Osteocyte (in vitro differentiated cells): ENCODE data around the gene FGF4. TPM values are rescaled to one million over a fixed set of nuclear protein-coding genes. Genes with fewer than 3 reads are reported as not detected.

ENCODE experiments used
- DNase-seq: peaks from one replicate; pipeline ENCODE4 v3.0.0; 2021; ENCODE audit warnings: mixed read lengths; ENCODE audit not compliant: unreplicated experiment; ENCODE audit errors: extremely low spot score
- H3K27ac Mint-ChIP-seq: one replicate; pipeline ENCODE4 v1.8.0; 2021; ENCODE audit warnings: mild to moderate bottlenecking, mixed read lengths; ENCODE audit not compliant: unreplicated experiment
- H3K27me3 Mint-ChIP-seq: one replicate; pipeline ENCODE4 v1.8.0; 2021; ENCODE audit warnings: mixed read lengths; ENCODE audit not compliant: unreplicated experiment
- H3K36me3 Mint-ChIP-seq: one replicate; pipeline ENCODE4 v1.8.0; 2021; ENCODE audit warnings: mixed read lengths; ENCODE audit not compliant: unreplicated experiment
- H3K4me1 Mint-ChIP-seq: one replicate; pipeline ENCODE4 v1.8.0; 2021; ENCODE audit warnings: mixed read lengths; ENCODE audit not compliant: unreplicated experiment
- H3K4me3 Mint-ChIP-seq: one replicate; pipeline ENCODE4 v1.8.0; 2021; ENCODE audit warnings: mild to moderate bottlenecking, moderate library complexity, mixed read lengths; ENCODE audit not compliant: unreplicated experiment
- H3K9me3 Mint-ChIP-seq: one replicate; pipeline ENCODE4 v1.8.0; 2021; ENCODE audit warnings: mixed read lengths; ENCODE audit not compliant: unreplicated experiment
- total RNA-seq: library from RNA; stranded (reverse); gene quantifications from 2 replicates; pipeline ENCODE4 v1.2.1, GENCODE V29; 2021
- TF ChIP-seq, protein P1 (sequence below): fragments of 200-600 bp; sonication (generic); IDR thresholded peaks from 2 replicates; pipeline ENCODE4 v1.5.0; 2021; ENCODE audit warnings: antibody characterized with exemption, mild to moderate bottlenecking, moderate library complexity

Gene FGF4
- total RNA-seq, 1 donor from 2014 or later, result 0.40 TPM

DNA sequence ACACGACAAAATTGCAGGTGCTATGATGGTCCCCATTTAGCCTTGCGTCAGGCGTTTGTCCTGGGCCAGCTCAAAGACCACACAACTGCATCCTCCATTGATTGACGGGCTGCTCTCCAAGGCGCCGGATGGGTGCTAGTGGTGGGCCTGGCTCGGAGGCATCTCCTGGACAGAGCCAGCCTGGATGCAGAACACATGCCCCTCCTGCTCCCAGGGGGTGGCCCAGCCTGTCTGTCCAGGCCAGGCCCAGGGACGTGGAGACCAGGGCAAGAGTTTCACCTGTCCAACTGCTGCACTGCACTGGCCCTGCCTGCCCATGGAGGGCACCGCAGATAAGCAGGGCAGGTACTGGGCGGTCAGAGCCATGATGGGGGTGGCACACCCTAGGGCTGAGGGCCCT lies 47.9 kb downstream of the FGF4 start:
- no peak overlapping the region for H3K27ac Mint-ChIP-seq

DNA sequence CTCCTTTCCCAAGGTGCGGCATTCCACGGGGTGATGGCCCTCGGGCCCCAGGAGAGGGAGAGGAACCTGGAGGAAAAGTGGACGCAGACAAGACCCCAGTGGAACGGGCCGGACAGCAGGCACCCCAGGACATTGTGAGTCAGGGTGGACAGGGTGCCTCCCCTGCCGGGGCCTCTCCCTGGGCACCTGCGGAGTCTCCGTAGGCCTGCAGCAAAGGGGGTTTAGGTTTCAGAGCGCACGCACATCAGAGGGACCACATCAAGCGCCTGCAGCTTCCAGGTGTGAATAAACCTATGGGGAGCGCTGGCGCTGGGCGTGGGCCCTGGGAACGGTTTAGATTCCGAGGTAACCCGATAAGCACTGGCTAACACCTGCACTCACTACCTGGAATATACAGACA lies 48.7 kb downstream of the FGF4 start:
- peaks cover 3% of the 10 kb centered on the region for H3K27me3 Mint-ChIP-seq
- H3K9me3 Mint-ChIP-seq, result no peaks in the 10 kb centered on the region
- H3K4me3 Mint-ChIP-seq, result no peak overlapping the region
- TF ChIP-seq, protein P1, sequence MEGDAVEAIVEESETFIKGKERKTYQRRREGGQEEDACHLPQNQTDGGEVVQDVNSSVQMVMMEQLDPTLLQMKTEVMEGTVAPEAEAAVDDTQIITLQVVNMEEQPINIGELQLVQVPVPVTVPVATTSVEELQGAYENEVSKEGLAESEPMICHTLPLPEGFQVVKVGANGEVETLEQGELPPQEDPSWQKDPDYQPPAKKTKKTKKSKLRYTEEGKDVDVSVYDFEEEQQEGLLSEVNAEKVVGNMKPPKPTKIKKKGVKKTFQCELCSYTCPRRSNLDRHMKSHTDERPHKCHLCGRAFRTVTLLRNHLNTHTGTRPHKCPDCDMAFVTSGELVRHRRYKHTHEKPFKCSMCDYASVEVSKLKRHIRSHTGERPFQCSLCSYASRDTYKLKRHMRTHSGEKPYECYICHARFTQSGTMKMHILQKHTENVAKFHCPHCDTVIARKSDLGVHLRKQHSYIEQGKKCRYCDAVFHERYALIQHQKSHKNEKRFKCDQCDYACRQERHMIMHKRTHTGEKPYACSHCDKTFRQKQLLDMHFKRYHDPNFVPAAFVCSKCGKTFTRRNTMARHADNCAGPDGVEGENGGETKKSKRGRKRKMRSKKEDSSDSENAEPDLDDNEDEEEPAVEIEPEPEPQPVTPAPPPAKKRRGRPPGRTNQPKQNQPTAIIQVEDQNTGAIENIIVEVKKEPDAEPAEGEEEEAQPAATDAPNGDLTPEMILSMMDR, result no peak
- no peak for DNase-seq
- no peak overlapping the region for H3K27ac Mint-ChIP-seq
- peaks cover 5% of the 10 kb centered on the region for H3K4me1 Mint-ChIP-seq
- no peaks in the 10 kb centered on the region for H3K36me3 Mint-ChIP-seq

More for the DNA sequence above, 47.9 kb downstream of the FGF4 start:
- Mint-ChIP-seq H3K36me3 (no peaks in the 10 kb centered on the region), H3K4me1 (peaks cover 5% of the 10 kb centered on the region), H3K9me3 (no peaks in the 10 kb centered on the region), H3K27me3 (peaks cover 3% of the 10 kb centered on the region), H3K4me3 (no peak overlapping the region)
- TF ChIP-seq, protein P1, result no peak
- DNase-seq, result no peak

DNA sequence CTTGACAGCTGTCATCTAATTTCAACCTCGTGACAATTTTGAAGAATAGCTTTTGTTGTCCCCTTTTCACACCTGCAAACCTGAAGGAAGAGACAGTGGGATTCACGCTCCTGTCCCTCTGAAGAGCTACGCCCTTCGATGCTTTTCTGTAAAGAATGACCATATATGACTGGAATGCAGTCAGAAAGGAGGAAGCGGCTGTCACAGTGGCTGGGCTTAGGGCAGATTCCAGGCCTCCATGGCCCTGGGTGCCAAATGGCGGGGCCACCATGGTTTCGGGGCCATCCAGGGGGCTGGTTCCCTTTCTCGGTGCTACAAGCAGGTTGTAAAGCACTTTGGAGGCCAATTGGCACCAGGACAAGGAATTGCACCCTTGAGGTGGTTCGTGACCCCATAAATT lies 49.1 kb downstream of the FGF4 start:
- peaks cover 3% of the 10 kb centered on the region for H3K27me3 Mint-ChIP-seq
- no peak overlapping the region for H3K27ac Mint-ChIP-seq
- DNase-seq, result no peak
- H3K36me3 Mint-ChIP-seq, result no peaks in the 10 kb centered on the region
- H3K4me1 Mint-ChIP-seq, result peaks cover 8% of the 10 kb centered on the region
- TF ChIP-seq, protein P1, result no peak
- H3K9me3 Mint-ChIP-seq, result no peaks in the 10 kb centered on the region
- H3K4me3 Mint-ChIP-seq, result no peak overlapping the region

DNA sequence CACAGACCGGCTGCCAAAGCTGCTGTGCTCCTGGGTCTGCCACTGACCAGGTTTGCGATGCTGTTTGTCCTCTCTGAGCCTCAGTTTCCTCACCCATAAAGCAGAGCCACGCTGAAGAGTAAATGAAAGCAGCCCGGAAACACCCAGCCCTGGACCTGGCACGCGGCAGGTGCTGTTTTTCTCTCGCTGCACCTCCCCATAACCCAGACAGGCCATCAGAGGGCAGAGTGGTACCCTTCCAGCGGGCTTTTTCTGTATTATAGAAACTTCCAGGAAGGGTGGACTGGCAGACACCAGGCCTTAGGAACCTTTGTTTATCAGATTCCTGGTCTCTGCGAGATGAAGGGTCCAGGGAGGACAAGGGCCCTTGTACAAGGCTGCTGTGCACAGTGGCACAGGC lies 53.4 kb downstream of the FGF4 start:
- H3K36me3 Mint-ChIP-seq, result no peaks in the 10 kb centered on the region
- TF ChIP-seq, protein P1, result peak; percentile 42
- no peak for DNase-seq
- no peak overlapping the region for H3K4me3 Mint-ChIP-seq
- H3K9me3 Mint-ChIP-seq, result no peaks in the 10 kb centered on the region
- no peak overlapping the region for H3K27ac Mint-ChIP-seq
- H3K27me3 Mint-ChIP-seq, result peaks cover 14% of the 10 kb centered on the region
- H3K4me1 Mint-ChIP-seq, result peaks cover 24% of the 10 kb centered on the region

DNA sequence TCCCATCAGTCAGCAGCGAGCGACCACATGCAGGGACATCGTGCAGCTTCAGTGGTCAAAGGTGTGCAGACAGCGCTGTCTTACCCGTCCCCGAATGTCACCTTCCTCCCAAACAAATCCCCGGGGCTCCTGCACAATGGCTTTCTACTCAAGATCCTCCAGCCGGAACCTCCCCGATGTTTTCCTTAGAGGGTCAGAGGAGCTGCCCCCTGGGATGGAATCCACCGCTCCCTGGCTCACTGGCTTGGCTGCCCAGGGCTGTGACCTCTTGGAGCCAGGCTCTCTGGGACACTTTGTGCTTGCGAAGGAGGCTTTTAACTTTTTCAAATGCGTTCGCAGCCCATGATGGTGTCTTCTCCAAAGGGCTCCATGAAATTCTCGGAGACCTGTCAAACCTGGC lies 54.0 kb downstream of the FGF4 start:
- no peak overlapping the region for H3K4me3 Mint-ChIP-seq
- DNase-seq, result no peak
- no peaks in the 10 kb centered on the region for H3K9me3 Mint-ChIP-seq
- no peak overlapping the region for H3K27ac Mint-ChIP-seq
- peaks cover 14% of the 10 kb centered on the region for H3K27me3 Mint-ChIP-seq
- H3K36me3 Mint-ChIP-seq, result no peaks in the 10 kb centered on the region
- TF ChIP-seq, protein P1, result no peak
- peaks cover 22% of the 10 kb centered on the region for H3K4me1 Mint-ChIP-seq

Other genes starting within 250 kb of the FGF4 start
- gene CCND1, start 134.2 kb downstream of the FGF4 start, total RNA-seq, result 180 and 183 TPM in 2 replicates
- gene LTO1, start 100.0 kb downstream of the FGF4 start, total RNA-seq, result 18.9 and 21.4 TPM in 2 replicates
- gene FGF19, start 71.3 kb downstream of the FGF4 start, total RNA-seq, result 0.13 TPM in 1 of 2 replicates, not detected in the other
- gene FGF3, start 44.1 kb upstream of the FGF4 start, total RNA-seq, result 2.3 and 2.5 TPM in 2 replicates